Smooth muscle cell (in vitro differentiated cells): ENCODE data around the gene SRRM1. TPM values are rescaled to one million over a fixed set of nuclear protein-coding genes. Genes with fewer than 3 reads are reported as not detected.
"Not testable (repeated sequence)": the region's sequence is repeated elsewhere in the genome, so short reads cannot be mapped to it uniquely, and the experiment has no call there.

Experiments
- DNase-seq: peaks from one replicate; lab custom pipeline; 2025; ENCODE audit not compliant: unreplicated experiment; lab: John Stamatoyannopoulos, UW
- H2AFZ ChIP-seq: fragments of 200-600 bp; sonication (generic); 2 replicates; pipeline ENCODE4 v1.6.0; 2016; ENCODE audit warnings: antibody characterized with exemption, low read depth, mild to moderate bottlenecking
- H3F3A ChIP-seq: fragments of 200-600 bp; sonication (generic); 2 replicates; pipeline ENCODE4 v1.6.0; 2017; ENCODE audit warnings: antibody characterized with exemption, low read depth
- H3K27ac ChIP-seq: fragments of 200-600 bp; sonication (generic); 2 replicates; pipeline ENCODE4 v1.5.1; 2016; ENCODE audit warnings: low read depth, mild to moderate bottlenecking
- H3K27me3 ChIP-seq: fragments of 200-600 bp; sonication (generic); 2 replicates; pipeline ENCODE4 v1.6.1; 2016; ENCODE audit warnings: low read depth, mild to moderate bottlenecking
- H3K36me3 ChIP-seq: fragments of 200-600 bp; sonication (generic); 2 replicates; pipeline ENCODE4 v1.5.1; 2016; ENCODE audit warnings: low read depth
- H3K4me1 ChIP-seq: fragments of 200-600 bp; sonication (generic); 2 replicates; pipeline ENCODE4 v1.5.1; 2016; ENCODE audit warnings: low read depth
- H3K4me2 ChIP-seq: fragments of 200-600 bp; sonication (generic); 2 replicates; pipeline ENCODE4 v1.6.0; 2016; ENCODE audit warnings: mild to moderate bottlenecking
- H3K4me3 ChIP-seq: fragments of 200-600 bp; sonication (generic); 2 replicates; pipeline ENCODE4 v1.5.1; 2016; ENCODE audit warnings: mild to moderate bottlenecking
- H3K79me2 ChIP-seq: fragments of 200-600 bp; sonication (generic); 2 replicates; pipeline ENCODE4 v1.6.0; 2016; ENCODE audit warnings: low read depth, mild to moderate bottlenecking
- H3K9ac ChIP-seq: fragments of 200-600 bp; sonication (generic); 2 replicates; pipeline ENCODE4 v1.6.0; 2016; ENCODE audit warnings: low read depth
- H3K9me3 ChIP-seq: fragments of 200-600 bp; sonication (generic); replicated peaks from 2 replicates; pipeline ENCODE4 v1.5.1; 2016; ENCODE audit warnings: low read depth
- H4K20me1 ChIP-seq: fragments of 200-600 bp; sonication (generic); 2 replicates; pipeline ENCODE4 v1.6.0; 2016; ENCODE audit warnings: low read depth
- CTCF ChIP-seq: fragments of 200-600 bp; sonication (generic); IDR thresholded peaks from 2 replicates; pipeline ENCODE4 v1.5.1; 2017; ENCODE audit warnings: borderline replicate concordance, mild to moderate bottlenecking, antibody characterized with exemption; ENCODE audit not compliant: insufficient read depth, poor library complexity, severe bottlenecking
- WGBS: methylation state at CpG from one replicate; pipeline ENCODE4 v1.1.7; 2016; ENCODE audit warnings: low lambda C conversion rate; 5-methylcytosine and 5-hydroxymethylcytosine counted together
- polyA plus RNA-seq: library from polyadenylated mRNA; unstranded; fragments of >200 nt; fragmentation: Nextera tagmentation; extraction: Ambion mirVana; gene quantifications from 2 replicates; pipeline ENCODE4 v1.2.1, GENCODE V29; 2016
- small RNA-seq: library from RNA; depleted of rRNA; stranded (forward); fragments of <200 nt; gene quantifications from one replicate; pipeline ENCODE3, GENCODE V24; 2014
- total RNA-seq: library from RNA; depleted of rRNA; stranded (reverse); fragments of >200 nt; gene quantifications from 2 replicates; pipeline ENCODE4 v1.2.3, GENCODE V29; 2014

SRRM1 gene
- total and polyA plus RNA-seq, 2 experiments from 2014 or later: 53.8 to 96.0 TPM

DNA sequence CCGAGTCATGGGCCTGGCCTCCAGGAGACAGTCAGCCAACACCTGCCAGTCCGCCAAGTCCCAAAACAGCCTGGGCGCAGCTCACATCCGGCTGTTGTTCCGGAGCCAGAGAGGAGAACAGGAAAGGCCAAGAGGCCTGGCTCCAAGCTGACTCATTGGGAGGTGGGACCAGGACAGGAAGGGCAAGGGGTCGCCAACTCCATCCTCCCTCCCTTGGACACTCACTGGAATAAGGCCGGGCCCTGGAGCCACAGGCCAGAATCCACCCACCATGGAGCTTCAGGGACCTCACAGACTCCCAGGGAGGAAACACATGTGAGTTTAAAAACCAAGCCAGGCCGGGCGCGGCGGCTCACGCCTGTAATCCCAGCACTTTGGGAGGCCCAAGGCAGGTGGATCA is 77.0 kb downstream of the SRRM1 start:
- Histone ChIP-seq H3K4me3 (no peak overlapping the region), H3K36me3 (no peaks in the 10 kb centered on the region), H3K4me1 (peaks cover 3% of the 10 kb centered on the region), H3K9me3 (no peaks in the 10 kb centered on the region), H3K9ac (no peak overlapping the region), H4K20me1 (no peaks in the 10 kb centered on the region), H3K4me2 (no peak overlapping the region), H2AFZ (no peak overlapping the region), H3K27me3 (no peaks in the 10 kb centered on the region), H3F3A (no peaks in the 10 kb centered on the region), H3K79me2 (no peaks in the 10 kb centered on the region), H3K27ac (no peak overlapping the region)
- 73% methylated on average over 12 of the region's 12 CpGs for WGBS
- no peak for DNase-seq
- no peak for TF ChIP-seq CTCF

DNA sequence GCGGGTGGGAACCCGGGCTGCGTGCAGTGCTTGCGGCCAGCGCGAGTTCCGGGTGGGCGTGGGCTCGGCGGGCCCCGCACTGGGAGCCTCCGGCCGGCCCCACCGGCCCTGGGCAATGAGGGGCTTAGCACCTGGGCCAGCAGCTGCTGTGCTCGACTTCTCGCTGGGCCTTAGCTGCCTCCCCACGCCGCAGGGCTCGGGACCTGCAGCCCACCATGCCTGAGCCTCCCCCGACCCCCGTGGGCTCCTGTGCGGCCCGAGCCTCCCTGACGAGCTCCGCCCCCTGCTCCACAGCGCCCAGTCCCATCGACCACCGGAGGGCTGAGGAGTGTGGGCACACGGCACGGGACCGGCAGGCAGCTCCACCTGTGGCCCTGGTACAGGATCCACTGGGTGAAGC is 78.4 kb downstream of the SRRM1 start:
- H4K20me1 ChIP-seq: no peaks in the 10 kb centered on the region
- H3K79me2 ChIP-seq: no peaks in the 10 kb centered on the region
- no peak for DNase-seq
- no peak overlapping the region for H3K4me3 ChIP-seq
- H3K4me2 ChIP-seq: no peak overlapping the region
- no peaks in the 10 kb centered on the region for H3K36me3 ChIP-seq
- TF ChIP-seq CTCF: no peak
- no peaks in the 10 kb centered on the region for H3K27me3 ChIP-seq
- H3F3A ChIP-seq: no peaks in the 10 kb centered on the region
- 94% methylated on average over 18 of the region's 31 CpGs for WGBS
- peaks cover 8% of the 10 kb centered on the region for H3K4me1 ChIP-seq
- H3K9me3 ChIP-seq: no peaks in the 10 kb centered on the region
- no peak overlapping the region for H3K27ac ChIP-seq
- no peak overlapping the region for H3K9ac ChIP-seq
- no peak overlapping the region for H2AFZ ChIP-seq

DNA sequence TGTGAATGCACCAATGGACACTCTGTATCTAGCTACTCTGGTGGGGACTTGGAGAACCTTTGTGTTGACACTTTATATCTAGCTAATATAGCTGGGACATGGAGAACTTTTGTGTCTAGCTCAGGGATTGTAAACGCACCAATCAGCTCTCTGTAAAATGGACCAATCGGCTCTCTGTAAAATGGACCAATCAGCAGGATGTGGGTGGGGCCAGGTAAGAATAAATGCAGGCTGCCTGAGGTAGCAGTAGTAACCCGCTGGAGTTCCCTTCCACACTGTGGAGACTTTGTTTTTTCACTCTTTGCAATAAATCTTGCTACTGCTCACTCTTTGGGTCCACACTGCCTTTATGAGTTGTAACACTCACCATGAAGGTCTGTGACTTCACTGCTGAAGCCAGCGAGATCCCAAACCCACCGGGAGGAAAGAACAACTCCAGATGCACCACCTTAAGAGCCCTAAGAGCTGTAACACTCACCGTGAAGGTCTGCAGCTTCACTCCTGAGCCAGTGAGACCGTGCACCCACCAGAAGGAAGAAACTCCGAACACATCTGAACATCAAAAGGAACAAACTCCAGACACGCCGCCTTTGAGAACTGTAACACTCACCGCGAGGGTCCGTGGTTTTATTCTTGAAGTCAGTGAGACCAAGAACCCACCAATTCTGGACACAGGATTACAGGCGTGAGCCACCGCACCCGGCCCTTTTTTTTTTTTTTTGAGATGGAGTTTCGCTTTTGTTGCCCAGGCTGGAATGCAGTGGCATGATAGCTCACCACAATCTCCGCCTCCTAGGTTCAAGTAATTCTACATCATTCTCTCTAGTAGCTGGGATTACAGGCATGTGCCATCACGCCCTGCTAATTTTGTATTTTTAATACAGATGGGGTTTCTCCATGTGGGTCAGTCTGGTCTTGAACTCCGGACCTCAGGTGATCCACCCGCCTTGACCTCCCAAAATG is 79.3 kb downstream of the SRRM1 start:
- H4K20me1 ChIP-seq, H3K4me1 ChIP-seq, DNase-seq, H3K27ac ChIP-seq, H3K36me3 ChIP-seq, H3K4me3 ChIP-seq, H3K79me2 ChIP-seq, H3K27me3 ChIP-seq, H3K9ac ChIP-seq, H3F3A ChIP-seq, H3K9me3 ChIP-seq: not testable (repeated sequence)
- 73% methylated on average over 21 of the region's 21 CpGs for WGBS
- Histone ChIP-seq H2AFZ (peak overlapping the region; percentile 81), H3K4me2 (peak overlapping the region; percentile 59)

Small RNA genes within 50 kb of the gene (small RNA-seq; reads per million reads assigned to genes)
- not detected for gene RF00019

Other genes starting within 250 kb of the SRRM1 start
- gene STPG1, start 229.5 kb upstream of the SRRM1 start, total RNA-seq: 4.2 and 6.8 TPM in 2 replicates
- 4.9 and 7.6 TPM in 2 replicates for gene STPG1, start 229.5 kb upstream of the SRRM1 start, polyA plus RNA-seq
- gene NIPAL3, start 227.5 kb upstream of the SRRM1 start, total RNA-seq: 17.2 and 22.5 TPM in 2 replicates
- gene NIPAL3, start 227.5 kb upstream of the SRRM1 start, polyA plus RNA-seq: 9.3 and 13.3 TPM in 2 replicates
- gene RCAN3, start 140.5 kb upstream of the SRRM1 start, total RNA-seq: 15.7 and 20.0 TPM in 2 replicates
- gene RCAN3, start 140.5 kb upstream of the SRRM1 start, polyA plus RNA-seq: 4.5 and 5.3 TPM in 2 replicates
- not detected in 2 replicates for gene NCMAP, start 87.2 kb upstream of the SRRM1 start, total RNA-seq
- gene NCMAP, start 87.2 kb upstream of the SRRM1 start, polyA plus RNA-seq: not detected in 2 replicates
- gene CLIC4, start 102.1 kb downstream of the SRRM1 start, total RNA-seq: 389 and 417 TPM in 2 replicates
- gene CLIC4, start 102.1 kb downstream of the SRRM1 start, polyA plus RNA-seq: 149 and 151 TPM in 2 replicates